GM18511 (cell line): ENCODE measurements around the gene FADS1.

Source experiments
- ATAC-seq: cut with Tn5 transposase; IDR thresholded peaks from one replicate; pipeline ENCODE4 v1.9.1; 2021; ENCODE audit warnings: mild to moderate bottlenecking, moderate library complexity; ENCODE audit not compliant: unreplicated experiment

Gene FADS1

DNA sequence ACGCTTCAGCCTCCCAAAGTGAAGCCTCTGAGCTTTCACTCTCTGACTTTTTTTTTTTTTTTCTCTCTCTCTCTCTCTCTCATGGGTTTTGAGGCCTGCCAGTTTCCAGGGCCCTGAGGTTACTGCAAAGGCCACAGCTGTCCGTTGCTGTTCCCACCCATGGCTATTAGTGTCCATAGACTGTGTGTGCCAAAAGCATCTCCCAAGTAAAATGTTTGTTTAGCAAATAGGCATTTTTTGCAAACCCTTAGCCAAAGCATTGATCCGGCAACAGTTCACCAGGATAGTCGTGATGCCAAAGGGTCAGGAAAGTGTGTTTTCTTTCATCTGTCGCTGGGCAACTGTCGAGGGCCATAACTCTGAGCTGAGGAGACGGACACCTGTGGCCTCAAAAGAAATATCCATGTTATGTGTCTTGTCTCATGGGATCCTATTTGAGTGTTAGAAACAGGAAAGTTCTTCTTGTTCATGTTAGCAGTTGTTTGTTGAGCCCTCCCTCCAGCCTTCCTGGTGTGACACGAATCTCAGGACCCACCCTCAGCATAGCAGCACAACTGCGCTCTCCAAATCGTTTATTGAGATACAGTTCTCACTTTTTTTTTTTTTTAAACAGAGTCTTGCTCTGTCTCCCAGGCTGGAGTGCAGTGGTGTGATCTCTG, 29.7 kb upstream of the FADS1 start:
- ATAC-seq: no peak

DNA sequence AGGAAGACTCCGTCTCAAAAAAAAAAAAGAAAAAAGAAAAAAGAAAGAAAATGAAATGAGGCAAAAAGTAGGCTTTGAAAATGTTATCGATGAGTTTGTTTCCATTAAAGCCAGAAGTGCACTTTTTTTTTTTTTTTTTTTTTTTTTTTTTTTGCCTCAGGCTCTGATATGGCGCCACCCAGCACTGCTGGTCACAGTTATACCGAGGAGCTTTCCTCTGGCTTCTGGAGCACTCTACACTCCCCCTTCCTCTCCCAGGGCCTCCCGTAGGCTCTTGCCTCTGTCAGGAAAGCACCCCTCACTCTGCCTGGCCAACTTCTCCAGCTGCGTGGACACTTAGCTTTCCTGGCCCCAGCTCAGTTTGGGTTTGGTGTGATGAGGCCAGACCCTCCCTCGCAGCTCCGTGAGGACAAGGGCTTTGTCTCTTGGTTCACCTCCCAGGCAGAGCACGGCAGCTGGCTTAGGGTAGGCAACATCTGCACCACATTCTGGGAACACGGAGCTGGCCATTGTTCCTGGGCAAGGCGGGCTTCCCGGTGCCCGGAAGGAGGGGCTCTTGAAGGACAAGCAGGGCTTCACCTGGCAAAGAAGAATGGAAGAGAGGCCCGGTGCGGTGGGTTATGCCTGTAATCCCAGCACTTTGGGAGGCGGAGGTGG, 28.2 kb upstream of the FADS1 start:
- ATAC-seq: no peak

DNA sequence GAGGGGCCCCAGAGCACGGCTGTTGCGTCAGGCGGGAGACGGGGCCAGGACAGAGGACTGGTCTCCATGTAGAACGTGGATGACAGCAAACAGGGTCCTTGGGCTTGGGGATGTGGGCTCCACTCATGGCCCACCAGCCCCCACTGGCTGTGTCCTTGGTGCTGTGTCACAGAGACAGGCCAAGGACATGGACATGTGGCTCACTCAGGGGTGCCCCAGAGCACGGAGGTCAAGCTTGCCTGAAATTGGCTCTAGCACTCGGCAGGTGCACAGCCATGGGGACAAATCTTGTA, 25.7 kb upstream of the FADS1 start:
- ATAC-seq: no peak

DNA sequence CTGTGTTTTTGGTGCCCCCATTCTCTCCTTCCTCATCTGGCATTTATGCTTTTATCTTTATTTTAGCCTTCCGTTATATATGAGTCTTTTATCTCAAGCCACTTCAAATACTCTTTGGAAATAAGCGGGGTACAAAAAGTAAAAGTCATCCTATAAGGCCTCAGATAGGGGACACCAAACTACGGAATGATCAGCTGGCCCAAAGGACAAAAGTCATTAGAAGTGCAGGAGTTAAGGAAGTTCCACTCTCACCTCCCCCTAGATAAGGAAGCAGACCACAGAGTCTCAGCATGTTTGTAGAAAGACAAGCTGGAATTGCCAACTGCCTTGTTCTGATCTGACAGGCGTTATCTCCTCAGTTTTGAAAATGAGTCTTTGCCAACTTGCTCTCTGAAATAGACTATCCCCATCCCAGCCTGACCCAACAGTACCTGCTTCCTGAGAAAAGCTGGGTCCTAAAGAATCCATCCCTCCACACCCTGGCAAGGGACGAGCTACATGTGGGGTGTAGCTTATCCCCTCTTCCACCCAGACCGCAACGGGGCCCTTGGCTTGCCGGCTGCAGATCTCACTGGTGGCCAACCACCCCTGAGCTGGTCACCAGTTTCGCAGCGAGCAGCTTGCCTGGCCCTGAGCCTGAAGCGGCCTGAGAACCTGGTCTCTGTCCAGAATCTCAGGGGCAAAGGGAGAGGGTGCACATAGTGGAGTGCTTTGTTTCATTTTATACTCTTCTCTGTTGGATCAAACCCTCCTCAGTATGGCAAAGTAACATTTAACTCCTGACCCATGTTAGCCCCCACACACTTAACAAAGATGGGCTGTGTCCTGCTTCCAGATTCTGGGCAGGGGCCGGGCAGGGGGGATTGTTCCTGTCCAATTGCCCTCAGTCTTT, 25.1 kb upstream of the FADS1 start:
- no peak for ATAC-seq

DNA sequence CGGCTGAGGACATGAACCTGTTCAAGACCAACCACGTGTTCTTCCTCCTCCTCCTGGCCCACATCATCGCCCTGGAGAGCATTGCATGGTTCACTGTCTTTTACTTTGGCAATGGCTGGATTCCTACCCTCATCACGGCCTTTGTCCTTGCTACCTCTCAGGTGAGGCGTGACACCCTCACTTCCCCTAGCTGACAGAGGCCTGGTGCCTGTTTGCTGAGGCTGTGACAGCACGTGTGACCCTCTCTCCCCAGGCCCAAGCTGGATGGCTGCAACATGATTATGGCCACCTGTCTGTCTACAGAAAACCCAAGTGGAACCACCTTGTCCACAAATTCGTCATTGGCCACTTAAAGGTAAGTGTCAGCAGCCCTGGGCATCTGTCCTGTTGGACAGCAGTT, 23.6 kb upstream of the FADS1 start:
- no peak for ATAC-seq

DNA sequence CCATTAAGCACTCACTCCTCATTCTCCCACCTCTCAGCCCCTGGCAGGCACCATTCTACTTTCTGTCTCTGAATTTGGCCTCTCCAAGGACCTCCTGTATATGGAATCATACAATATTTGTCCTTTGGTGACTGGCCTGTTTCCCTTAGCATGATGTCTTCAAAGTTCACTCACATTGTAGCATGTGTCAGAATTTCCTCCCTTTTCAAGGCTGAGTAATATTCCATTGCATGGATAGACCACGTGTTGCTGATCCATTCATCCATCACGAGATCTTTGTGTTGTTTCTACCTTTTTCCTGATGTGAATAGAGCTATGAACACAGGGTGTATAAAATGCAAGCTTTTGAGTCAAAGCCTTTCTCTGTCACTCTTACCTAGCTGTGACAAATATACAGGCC, 22.9 kb upstream of the FADS1 start:
- no peak for ATAC-seq

DNA sequence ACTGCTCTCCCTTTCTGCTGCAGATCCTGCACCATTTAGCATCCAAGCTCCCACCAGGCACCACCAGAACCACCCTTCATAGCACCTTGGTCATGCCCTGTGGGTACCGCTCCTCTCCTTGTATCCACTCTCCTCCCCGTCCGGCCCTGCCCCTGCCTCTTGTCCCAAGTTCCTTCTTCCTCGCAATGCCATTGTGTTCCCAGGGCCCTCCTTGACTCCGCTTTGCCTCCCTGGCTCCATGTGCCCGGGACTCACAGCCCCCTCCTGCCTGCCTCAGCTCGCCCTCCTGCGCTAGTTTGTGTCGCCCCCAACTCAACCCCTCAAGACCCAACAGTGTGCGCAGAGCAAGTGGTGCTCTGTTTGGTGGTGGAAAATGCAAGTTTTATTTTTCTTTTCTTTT, 22.1 kb upstream of the FADS1 start:
- ATAC-seq: no peak

DNA sequence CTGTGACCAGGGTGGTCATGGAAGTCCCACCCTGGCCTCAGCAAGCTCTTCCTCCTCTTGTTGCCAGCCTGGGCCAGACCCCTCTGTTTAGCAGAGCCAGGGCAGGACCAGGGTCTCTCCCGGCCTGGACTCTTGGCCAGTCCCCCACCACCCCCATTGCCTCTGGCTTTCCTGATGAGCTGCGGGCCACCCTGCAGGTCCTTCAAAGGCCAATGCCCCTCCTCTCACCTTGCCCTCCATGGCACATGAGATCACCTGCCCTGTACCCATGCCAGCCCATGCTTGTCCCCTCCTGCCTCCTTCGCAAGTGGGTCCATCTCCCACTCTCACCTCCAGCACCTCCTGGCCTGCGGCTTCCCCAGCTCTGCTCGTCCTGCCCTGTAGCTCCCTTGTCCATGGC, 21.7 kb upstream of the FADS1 start:
- ATAC-seq: no peak

DNA sequence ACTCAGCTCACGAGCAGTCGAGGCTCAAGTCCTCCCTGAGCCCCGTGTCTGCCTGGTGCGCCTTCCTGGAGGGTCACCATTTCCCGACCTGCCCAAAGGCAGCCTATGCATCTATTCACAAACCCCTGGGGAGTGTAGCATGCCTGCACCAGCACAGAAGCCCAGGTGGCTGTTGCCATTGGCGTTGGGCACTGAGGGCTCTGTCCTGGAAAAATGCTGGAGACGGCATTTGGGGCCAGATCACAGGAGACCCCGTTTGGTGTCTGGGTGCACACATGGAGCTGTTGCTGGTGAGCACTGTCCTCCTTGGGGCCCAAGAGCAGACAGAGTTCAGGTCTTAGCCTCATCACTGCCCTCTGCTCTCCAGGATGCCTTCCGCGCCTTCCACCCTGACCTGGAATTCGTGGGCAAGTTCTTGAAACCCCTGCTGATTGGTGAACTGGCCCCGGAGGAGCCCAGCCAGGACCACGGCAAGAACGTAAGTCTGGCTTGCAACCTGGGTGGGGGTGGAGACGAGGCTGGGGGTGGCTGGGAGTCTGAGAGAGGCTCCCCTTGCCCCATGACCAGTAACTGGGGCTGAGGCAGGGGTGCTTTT, 20.7 kb upstream of the FADS1 start:
- no peak for ATAC-seq

DNA sequence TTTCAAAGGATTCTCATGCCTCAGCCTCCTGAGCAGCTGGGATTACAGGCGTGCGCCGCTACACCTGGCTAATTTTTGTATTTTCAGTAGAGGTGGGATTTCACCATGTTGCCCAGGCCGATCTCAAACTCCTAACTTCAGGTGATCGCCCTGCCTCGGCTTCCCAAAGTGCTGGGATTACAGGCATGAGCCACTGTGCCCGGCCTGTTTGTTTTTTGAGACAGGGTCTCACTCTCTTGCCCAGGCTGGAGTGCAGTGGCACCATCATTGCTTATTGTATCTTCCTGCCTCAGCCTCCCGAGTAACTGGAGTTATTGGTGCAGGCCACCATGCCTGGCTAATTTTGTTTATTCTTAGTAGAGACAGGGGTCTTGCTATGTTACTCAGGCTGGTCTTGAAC, 19.4 kb upstream of the FADS1 start:
- ATAC-seq: no peak

DNA sequence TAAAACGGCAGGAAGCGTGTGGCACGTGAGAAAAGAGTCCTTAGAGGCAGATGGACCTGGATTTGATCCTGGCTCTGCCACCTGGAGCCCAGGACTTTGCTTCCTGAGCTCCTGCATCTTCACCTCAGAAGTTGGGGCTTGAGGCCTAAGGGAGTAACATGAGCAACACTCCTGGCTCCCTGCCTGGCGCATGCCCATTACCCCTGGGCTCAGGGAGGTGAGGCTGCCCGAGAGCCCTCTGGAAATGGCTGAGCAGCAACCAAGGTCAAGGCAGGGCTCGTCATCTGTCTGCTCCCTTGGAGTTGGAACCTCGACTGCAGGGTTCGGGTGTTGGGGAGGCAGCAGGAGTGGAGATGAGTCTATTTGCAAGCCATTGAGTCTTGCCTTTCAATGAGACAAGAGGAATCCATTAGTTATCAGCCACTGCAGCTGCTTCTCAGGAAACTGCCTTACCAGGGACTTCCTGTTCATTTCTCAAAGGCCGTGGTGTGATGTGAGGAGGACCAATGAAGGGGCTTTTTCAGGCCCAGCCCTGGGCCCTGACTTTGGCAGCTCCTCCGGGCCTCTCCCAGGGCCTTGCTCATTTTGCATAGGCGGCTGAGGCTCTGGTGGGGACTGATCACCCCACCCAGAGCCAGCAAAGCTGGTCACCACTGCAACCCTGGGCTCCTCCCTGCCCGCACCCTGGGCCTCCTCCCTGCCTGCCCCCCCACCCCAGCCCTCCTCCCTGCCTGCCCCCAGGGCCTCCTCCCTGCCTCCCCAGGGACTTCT, 17.7 kb upstream of the FADS1 start:
- peak; percentile 95 for ATAC-seq

DNA sequence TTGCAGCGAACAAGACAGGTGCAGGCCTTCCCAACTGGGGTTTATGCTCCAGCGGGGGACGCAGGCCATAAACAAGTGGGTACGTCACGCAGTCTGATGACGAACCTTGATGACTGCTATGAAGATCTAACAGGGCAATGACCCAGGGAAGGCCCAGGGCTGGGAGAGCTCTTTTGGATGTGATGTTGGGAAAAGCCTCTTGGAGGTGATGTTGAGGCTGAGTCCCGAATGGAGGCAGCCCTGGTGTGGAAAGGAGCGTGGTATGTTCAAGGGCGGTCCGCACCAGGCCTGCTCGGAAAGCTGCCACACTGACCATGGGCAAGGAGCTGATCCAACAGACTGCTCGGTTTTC, 17.1 kb upstream of the FADS1 start:
- no peak for ATAC-seq

DNA sequence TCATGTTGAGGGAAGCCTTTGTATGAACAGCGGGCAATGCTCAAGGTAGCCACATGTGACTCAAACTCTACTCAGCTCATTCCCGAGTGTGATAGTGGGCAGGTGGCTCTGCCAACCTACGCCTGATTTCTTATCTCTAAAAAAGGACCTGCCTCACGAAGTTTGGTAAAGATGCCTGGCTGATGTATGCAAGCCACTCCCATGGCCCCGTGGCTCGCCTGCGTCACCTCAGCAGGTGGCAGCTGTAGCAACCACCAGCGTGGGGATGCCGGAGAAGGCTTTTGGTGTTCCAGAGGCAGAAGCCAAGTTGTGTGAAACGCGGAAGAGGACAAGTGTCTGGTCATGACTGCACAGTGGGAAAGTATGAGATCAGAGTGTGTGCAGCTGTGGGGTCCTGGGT, 16.7 kb upstream of the FADS1 start:
- no peak for ATAC-seq

DNA sequence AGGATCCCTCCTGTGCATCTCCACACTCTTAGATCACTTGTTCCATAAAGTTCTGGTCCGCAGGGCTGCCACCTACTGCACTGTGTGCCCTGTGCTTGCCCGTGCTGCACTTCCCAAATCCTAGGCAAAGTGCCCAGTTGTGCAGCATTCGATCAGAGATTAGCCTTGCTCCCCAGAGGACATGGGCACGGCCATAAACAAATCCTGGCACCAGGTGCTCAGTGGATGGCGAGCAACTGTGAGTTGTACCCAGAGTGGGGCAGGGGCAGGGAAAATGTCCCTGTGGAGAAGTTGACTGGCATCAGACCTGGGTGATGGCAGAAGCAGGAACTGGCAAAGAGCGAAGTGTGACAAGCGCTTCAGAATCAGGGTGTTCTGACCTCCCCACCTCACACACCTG, 16.0 kb upstream of the FADS1 start:
- no peak for ATAC-seq

DNA sequence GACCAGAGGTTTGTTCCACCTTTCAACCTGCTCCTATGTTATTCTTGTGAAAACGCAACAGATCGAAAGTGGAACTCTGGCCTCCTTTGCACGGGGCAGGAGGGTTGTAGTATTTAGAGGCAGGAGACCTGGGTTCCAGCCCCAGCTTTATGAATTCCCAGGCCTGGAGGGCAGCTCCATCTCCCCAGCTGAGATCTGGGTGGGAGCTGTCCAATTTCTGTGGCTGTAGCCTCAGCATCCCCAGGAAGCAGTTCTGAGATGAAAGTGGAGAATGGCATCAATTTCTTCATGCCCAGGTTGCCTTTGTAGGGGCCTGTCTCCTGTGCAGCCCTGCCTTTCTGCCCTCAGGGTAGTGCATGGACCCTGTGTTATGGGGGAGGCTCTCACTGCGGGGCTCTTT, 15.4 kb upstream of the FADS1 start:
- ATAC-seq: no peak

DNA sequence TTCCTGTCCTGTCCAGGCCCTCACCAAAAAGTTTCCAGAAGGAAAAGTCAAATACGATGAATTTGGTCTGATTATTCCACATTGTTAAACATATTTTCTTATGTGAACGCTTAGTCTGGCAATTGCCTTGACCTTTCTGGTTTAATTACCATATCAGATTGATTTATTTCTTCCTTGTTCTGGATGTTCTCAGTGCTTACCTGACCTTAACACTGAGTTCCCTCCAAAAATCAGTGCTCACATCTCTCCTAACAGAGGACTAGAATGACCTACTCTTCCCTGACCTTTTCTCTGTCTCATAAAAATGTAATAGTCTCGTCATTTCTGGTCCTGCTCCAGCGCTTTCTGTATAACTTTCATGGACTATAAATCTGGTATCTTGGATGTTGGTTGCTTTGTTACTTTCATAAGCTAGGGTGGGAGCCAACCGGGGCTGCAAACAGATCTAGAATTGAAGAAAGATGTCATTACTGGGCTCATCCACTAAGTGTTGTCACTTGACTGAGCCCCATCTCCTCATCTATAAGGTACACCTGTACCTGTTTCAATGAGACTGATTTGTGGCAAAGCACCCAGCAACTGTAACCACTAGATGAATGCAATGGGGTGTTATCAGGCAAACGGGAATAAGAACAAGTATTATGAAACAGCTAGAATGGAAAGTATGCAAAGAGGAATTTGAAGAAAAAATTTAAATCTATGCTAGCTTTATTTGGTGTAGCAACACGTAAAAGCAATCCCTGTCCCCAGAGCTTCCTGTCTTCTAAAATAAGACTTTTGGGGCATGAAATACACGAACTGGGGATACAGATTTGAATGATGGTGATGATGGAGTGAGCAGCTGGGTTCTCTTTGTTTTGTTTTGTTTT, 13.7 kb upstream of the FADS1 start:
- ATAC-seq: no peak

DNA sequence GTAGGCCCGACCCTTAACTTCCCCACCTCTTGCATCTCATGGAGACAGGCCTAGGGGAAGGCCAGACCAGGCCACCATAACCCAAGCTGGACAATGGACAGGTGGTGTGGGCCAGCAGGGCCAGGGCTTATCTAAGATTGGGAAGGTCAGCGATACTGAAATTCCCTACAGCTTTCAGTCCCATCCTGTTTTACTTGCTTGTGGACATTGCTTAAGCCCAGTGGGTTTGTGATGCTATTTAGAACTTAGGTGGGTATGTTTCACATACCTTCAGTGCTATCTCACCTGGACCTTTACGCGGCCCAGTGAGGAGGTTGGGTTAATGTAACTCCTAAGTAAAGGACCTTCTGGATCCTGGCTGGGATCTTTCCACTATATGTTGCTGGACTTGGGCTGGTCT, 13.0 kb upstream of the FADS1 start:
- ATAC-seq: no peak

DNA sequence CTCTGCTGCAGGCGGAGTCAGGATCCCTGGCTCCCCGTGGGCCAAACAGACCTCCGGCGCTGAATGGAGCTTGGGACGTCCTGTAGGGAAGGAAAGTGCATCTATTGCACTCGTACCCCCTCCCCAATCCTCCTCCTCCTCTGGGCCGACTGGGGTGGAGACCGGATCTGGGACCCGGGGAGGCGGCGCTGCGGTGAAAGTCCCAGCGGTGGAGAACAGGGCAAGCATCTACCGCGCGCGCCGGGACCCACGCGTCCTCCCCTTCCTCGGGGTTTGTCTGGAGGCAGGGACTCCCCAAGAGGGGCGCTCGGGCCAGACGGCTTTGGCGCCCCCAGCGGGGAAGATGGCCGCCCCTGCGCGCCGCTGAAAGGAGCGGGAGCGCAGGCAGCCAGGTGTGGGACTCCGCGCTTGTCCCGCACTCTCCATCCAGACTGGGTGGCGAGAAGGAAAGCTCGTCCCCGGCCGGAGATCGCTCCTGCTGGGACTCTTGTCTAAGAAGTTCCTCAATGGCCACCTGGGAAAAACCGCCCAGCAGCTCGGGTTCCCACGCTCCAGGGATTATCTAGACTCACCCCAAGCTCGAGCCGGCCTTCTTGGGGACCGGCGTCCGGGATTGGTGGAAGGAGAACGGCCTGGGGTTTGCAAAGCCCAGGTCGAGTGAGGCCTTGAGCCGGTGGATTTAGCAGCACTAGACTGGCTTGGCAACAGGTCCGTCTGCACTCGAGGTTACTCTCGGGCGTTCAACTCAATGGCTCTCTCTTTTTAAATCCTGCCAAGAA, 12.0 kb upstream of the FADS1 start:
- ATAC-seq: peak; percentile 36

DNA sequence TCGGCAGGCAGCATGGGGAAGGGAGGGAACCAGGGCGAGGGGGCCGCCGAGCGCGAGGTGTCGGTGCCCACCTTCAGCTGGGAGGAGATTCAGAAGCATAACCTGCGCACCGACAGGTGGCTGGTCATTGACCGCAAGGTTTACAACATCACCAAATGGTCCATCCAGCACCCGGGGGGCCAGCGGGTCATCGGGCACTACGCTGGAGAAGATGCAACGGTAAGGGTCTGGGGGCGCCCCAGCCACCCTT, 11.5 kb upstream of the FADS1 start:
- ATAC-seq: no peak
